ENCODE results near the gene ELOVL3. TPM values are rescaled to one million over a fixed set of nuclear protein-coding genes. Genes with fewer than 3 reads are reported as not detected.

Gene ELOVL3
- total and polyA plus RNA-seq, 2 of the 13 experiments (the other 11 are each of a cell fraction or from before 2014, with no cell fraction given), result 0.58 to 0.69 TPM

- TF ChIP-seq ZGPAT (CRISPR knock-in tag; IDR thresholded peaks at IDR 0.05) (no peak), ZUFSP (CRISPR knock-in tag; IDR thresholded peaks at IDR 0.05; ENCODE audit: borderline replicate concordance) (no peak), ZNF792 (CRISPR knock-in tag; IDR thresholded peaks at IDR 0.05) (no peak), MXD1 (CRISPR knock-in tag; IDR thresholded peaks at IDR 0.05) (no peak), ZNF879 (CRISPR knock-in tag; IDR thresholded peaks at IDR 0.05) (no peak), MTF2 (CRISPR knock-in tag; IDR thresholded peaks at IDR 0.05; ENCODE audit: borderline replicate concordance) (0 out of 2 replicates have a peak, but pooled peaks have one; percentile 80), ZMYM2 (CRISPR knock-in tag; IDR thresholded peaks at IDR 0.05) (no peak), SMAD3 (CRISPR knock-in tag; IDR thresholded peaks at IDR 0.05) (no peak), NFRKB (IDR thresholded peaks at IDR 0.05) (no peak), FOXA1 (IDR thresholded peaks at IDR 0.05) (no peak), FOXA1 (CRISPR knock-in tag; IDR thresholded peaks at IDR 0.05) (no peak), ARNTL (CRISPR knock-in tag; IDR thresholded peaks at IDR 0.05) (no peak), GATA4 (IDR thresholded peaks at IDR 0.05; ENCODE audit: borderline replicate concordance, low read depth) (no peak), MAFG (CRISPR knock-in tag; IDR thresholded peaks at IDR 0.05) (no peak), PAX8 (CRISPR knock-in tag; IDR thresholded peaks at IDR 0.05; ENCODE audit: borderline replicate concordance) (0 out of 2 replicates have a peak, but pooled peaks have one; percentile 45), ZNF232 (CRISPR knock-in tag; IDR thresholded peaks at IDR 0.05; ENCODE audit: borderline replicate concordance) (no peak), ERF (CRISPR knock-in tag; IDR thresholded peaks at IDR 0.05) (no peak), SNAPC2 (CRISPR knock-in tag; IDR thresholded peaks at IDR 0.05) (no peak), RARG (CRISPR knock-in tag; IDR thresholded peaks at IDR 0.05; ENCODE audit: low read depth) (no peak), ZNF12 (CRISPR knock-in tag; IDR thresholded peaks at IDR 0.05) (no peak), HBP1 (CRISPR knock-in tag; IDR thresholded peaks at IDR 0.05; ENCODE audit: low read depth) (no peak), TBL1XR1 (IDR thresholded peaks at IDR 0.05; ENCODE audit: borderline replicate concordance, low read length, partially characterized antibody) (no peak), ZNF709 (CRISPR knock-in tag; IDR thresholded peaks at IDR 0.05) (no peak), RAD51 (IDR thresholded peaks at IDR 0.05; ENCODE audit: borderline replicate concordance) (no peak), SAP130 (CRISPR knock-in tag; IDR thresholded peaks at IDR 0.05; ENCODE audit: low read depth) (no peak)
- TF ChIP-seq, protein P1, sequence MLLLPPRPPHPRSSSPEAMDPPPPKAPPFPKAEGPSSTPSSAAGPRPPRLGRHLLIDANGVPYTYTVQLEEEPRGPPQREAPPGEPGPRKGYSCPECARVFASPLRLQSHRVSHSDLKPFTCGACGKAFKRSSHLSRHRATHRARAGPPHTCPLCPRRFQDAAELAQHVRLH (CRISPR knock-in tag; IDR thresholded peaks at IDR 0.05; ENCODE audit: borderline replicate concordance, low read depth), result peak; percentile 33; the same call in 1 of the 2 replicates
Measured at GRCh38 chr10:102241032-102241443, 14.9 kb downstream of the ELOVL3 start (continued).

All from HepG2 (cell line).